ENCODE measurements around the gene DACH1.
A peak's percentile ranks its signal among the peaks of the same experiment; 100 is the strongest.
"Not testable (repeated sequence)": the region's sequence is repeated elsewhere in the genome, so short reads cannot be mapped to it uniquely, and the experiment has no call there.

Gene DACH1

DNA sequence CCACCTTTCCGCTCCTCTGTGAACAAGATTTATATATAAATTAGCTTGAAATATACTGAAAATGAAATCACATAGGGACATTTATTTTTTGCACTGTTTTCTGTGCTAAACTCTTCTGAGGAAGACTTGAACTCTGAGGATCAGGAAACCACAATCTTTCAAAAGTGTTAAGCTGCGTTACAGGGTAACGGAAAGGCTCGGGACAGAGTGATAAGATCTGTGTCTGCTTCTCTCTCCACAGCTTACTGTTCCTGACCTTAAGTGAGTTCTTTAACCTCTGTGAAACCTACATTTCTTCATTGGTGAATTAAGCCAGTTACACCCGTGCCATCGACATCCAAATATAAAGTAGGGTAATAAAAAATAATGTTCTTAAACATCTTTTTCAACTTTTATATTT is 38.9 kb downstream of the DACH1 start:
- no peak for DNase-seq

GRCh38 chr13:71827241-71827640 is 39.8 kb downstream of the DACH1 start:
- DNase-seq = no peak

DNA sequence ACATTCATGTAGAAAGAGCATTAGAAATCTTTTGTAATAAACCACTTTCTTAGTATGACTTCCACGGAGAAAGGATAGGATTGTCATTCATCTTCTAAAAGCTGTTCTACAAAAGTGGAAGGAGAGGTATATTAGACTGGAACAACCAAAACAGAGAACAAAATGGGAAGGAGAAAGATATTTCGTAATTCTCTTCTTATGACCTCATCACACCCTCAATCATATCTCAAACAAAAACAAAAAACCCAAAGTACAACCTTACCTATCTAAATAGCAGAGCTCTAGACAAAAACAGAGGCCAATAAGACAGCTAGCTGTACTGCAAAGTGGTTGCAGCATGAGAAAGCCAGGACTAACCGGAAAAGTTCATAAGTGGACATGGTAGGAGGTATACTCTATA is 46.3 kb downstream of the DACH1 start:
- DNase-seq = no peak

- DNase-seq = no peak
Observed at GRCh38 chr13:71817335-71817734, 49.7 kb downstream of the DACH1 start.

DNA sequence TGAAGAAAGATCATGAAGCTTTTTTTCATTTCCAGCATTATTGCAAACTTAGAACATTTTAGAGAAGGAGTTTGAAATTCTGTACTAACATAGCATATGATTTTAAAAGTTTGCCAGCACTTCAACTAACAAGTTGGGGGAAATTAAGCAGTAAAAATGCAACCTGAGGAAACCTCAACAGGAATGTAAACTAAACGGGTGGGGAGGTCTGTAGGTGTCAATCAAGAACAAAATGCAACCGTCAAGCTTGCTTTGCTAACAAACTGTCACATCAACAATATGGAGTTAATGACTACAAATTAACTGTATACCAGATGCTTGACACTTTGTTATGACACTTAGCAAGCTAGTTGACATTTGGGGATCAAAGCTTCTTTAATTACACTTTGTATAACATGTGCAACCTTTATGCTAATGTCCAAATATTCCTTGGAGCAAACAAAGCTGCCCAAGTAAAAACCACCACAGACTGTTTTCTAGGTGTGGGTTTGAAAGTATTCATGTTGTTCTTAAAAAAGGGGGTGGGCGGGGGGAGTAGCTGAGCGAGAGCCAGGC is 52.1 kb downstream of the DACH1 start:
- DNase-seq = no peak

GRCh38 chr13:71813187-71813586 is 53.8 kb downstream of the DACH1 start:
- DNase-seq = no peak

DNA sequence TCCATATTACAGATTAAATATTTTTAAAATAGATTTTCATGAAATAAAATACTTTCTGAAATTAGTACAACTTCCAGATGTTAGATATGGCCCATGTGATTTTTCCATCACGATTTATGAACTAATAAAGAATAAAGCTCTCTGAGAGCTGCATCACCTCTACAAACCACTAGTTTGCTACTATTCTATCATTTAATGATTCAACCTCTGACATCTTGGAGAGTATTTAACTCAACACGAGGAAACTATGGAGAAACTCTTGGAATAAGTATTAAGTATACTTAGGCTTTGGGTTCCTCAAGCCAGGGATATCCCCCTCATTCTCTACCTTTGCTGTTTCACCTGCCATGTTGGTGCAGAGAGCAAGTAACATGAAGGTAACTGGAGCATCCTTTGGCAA is 55.7 kb downstream of the DACH1 start:
- DNase-seq = no peak

DNA sequence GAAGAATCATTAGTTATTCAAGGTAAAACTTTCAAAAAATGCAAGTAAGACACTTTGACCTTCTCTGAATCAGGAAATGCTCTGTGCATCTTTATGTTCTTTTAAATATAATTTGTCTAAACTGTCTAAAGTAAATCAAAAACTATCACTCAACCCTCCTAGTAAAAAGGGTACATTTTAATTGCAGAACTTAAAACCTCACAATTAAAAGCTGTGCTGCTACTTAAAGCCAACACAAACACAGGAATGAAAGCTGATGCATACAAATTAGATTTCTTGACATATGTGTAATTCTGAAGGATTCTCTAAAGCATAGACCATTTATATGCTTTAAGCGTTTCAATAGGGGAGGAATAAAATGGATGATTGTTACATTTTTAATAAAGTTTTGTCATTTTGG is 58.3 kb downstream of the DACH1 start:
- no peak for DNase-seq

- DNase-seq = no peak
Observed at GRCh38 chr13:71806886-71807285, 60.1 kb downstream of the DACH1 start.

- DNase-seq = no peak
Observed at GRCh38 chr13:71803066-71803465, 63.9 kb downstream of the DACH1 start.

DNA sequence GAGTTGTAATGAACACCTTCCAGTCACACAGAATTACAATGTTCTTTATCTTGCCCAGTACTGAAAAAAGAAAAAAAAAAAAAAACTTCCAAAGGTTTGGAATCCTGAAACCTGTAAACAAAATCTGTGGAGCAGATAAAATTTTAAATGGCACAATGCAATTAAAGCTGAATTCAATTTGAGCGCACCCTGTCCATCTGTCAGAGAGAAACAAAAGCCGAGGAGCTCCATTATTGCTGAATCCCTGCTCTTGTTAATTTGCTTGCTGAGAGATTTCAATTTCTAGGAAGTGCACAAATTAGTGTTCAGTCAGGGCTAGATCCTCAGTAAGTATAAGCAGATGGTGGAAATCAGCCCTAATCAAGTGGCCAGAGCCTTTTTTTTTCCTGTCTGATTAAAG is 65.2 kb downstream of the DACH1 start:
- no peak for DNase-seq

DNA sequence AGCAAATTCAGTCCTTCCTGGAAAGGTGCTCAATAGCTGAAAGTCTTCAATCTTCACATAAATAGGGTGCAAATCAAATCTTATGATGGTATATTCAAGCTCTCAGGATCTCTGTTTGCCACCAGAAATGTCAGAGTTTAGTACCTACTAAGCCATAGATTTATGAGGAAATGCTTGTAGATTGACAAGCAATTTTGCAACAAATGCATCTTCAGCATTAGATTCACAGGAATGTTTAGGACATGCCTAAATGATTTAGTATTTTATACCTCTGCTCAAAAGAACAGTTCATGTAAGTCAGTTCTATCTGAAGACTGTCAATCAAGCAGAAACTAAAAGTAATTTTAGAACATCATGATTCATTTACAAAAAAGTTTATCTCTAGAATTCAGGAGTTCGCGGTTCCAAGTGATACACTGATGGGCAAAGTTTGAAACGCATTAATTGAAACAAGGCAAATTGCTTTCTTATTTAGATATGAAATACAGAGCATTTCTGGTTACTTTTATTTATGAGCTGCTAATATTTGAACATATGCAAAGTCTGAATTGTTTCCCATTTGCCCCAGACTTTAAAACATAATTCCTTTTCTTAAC is 65.7 kb downstream of the DACH1 start:
- no peak for DNase-seq

DNA sequence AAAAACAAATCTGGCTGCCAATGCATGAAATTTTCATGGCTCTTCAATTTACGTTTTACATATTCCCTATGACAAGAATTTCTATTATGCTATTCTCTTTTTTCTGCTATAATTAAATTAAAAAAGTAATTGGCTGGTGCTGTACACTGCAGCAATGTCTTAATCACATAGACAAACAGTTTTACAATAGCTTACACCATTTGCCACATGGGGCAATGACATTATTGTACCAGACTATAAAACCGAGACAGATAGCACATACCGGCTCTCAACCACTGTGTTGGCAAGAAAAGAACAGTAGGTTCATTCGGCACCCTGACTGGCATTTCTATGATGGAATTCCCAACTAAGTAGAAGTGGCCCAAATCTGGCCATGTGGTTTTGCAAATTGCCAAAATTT is 67.7 kb downstream of the DACH1 start:
- DNase-seq = no peak

GRCh38 chr13:71798707-71799106 is 68.3 kb downstream of the DACH1 start:
- no peak for DNase-seq

DNA sequence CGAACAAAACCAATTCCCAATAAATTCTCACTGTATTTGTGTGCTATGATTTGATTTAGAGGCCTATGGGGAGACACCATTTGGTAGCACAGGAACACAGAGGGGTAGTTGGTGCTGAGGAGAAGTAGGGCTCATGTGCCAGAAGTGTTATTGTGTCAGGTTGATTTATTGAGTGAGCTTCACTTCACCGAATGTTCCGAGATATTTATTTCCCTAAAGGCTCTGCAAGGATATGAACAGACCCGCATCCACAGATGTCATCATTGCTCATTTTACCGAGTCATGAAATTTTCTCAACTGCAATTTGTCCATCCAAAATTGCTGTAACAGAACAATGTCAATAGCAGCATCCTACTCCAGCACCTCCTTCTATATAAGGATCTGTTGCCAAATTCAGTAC is 69.5 kb downstream of the DACH1 start:
- DNase-seq = no peak

DNA sequence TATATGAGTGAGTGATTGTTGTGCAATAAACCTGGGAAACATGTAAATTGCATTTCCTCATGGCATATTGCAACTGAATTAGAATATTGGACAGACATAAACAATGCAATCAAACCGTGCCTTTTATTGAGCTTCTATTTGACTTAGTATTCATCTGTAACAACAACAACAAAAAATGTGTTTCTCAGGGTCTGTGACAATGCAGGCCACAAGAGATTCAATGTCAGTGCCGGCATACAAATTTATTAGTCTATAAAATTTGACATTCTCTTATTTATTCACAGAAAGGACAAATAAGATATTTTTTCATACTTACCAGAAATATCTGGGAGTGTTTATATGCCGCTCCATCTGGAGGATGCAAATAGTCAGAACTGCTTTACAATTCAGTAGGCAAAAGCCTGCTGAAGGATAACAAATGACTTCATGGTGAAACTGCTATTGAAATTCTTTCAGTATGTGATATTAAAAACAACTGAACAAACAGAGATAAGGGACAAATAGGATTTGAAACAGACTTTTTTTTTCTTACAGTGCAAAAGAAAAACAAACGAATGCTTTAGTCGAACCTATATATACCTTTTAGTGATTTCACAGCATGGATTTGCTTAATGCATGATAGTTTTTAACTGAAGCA is 77.2 kb downstream of the DACH1 start:
- DNase-seq = no peak

DNA sequence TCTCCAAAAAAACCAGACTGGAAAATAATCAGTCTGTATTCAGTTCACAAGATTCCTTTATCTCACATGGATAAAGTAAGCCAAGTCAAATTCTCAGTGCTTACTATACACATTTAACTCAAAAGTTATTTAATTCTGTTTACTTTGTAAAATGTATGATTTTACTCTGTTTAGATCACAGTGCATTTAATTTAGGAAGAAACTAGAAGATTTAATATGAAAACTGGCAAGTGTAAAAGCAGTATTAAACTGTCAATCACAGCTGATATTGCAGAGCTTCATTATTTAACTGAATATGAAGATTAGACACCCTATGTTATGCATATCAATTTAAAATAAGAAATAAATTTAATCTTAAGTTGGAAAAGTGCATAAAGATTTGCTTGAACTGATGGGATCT is 78.0 kb downstream of the DACH1 start:
- no peak for DNase-seq

DNA sequence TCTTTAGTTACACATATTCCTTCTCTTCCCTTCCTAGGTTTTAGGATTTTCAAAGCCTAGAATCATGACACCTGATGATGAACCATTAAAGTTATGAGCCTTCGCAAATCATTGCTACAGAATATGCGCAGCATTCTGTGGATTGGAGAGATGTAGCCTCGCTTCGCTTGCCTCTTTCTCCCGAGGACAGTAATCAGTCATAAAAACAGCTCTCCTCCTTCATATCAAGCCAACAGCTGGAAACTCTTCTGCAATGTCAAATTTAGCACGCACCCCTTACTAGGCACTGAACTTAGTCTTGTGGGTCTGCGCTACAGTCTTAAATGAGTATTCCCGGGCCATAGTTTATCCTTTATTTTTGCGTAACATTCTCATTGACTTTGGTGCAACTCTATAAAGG is 79.6 kb downstream of the DACH1 start:
- no peak for DNase-seq

DNA sequence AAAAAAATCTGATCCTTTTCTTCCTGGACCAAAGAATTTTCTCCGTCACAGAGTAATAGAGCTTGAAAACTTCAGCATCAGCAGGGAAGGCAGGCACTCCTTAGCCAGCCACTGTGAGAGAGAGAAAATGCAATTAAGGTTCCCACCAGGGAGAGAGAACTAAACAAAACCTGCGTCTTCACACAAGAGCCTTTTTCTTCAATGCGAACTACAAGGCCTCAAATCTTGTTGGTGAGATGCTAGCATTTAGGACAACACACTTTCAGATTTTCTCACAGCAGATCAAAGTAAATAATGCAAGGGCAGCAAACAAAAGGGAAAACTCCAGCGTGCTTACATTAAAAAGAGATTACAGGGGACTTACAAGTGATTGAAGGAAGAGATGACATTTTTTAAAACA is 80.1 kb downstream of the DACH1 start:
- DNase-seq = no peak

- DNase-seq = no peak
Observed at GRCh38 chr13:71785361-71785760, 81.6 kb downstream of the DACH1 start.

- DNase-seq = no peak
Observed at GRCh38 chr13:71780546-71780945, 86.5 kb downstream of the DACH1 start.

DNA sequence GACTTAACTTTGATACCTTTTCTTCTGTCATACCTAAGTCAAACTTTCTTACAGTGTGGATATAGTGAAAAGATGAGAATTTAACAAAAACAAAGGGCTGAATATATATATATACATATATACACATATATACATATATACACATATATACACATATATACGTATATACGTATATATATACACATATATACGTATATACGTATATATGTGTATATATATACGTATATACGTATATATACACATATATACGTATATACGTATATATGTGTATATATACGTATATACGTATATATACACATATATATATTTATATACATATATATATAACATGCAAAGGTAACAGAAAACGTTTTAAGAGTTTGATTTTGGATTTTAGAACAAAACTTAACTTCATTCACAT is 88.0 kb downstream of the DACH1 start:
- DNase-seq = not testable (repeated sequence)

- no peak for DNase-seq
Observed at GRCh38 chr13:71775966-71776365, 91.0 kb downstream of the DACH1 start.

DNA sequence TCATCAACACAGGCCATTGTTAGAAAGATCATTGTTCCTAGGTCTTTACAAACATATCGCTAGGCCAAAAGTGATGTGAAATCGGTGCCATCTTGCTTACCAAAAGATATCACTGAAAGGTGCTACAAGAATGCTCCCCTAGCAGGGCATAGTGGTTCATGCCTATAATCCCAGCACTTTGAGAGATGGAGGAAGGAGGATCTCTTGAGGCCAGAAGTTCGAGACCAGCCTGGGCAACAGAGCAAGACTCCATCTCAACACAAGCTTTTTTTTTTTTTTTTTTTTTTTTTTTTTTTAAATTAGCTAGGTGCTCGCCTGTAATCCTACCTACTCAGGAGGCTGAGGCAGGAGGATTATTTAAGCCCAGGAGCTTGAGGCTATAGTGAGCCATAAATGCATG is 92.1 kb downstream of the DACH1 start:
- no peak for DNase-seq

GRCh38 chr13:71773531-71773930 is 93.5 kb downstream of the DACH1 start:
- peak in 1 of 2 experiments; percentile 36 for DNase-seq
